Epithelial cell of proximal tubule (primary cell): ENCODE measurements around the gene MLST8. TPM values are rescaled to one million over a fixed set of nuclear protein-coding genes. Genes with fewer than 3 reads are reported as not detected.

Experiments used
- DNase-seq: peaks from one replicate; pipeline ENCODE4 v3.0.0-alpha.2; 2011; ENCODE audit warnings: low read depth
- H3K4me3 ChIP-seq: 2 replicates; pipeline ENCODE4 v1.5.1; 2011; ENCODE audit warnings: low read depth, mild to moderate bottlenecking, low read length
- CTCF ChIP-seq: conservative IDR thresholded peaks from 2 replicates; pipeline ENCODE4 v1.5.1; 2012; ENCODE audit warnings: low read depth, mild to moderate bottlenecking, low read length
- total RNA-seq: library from RNA; depleted of rRNA; stranded (reverse); fragments of >200 nt; gene quantifications from 2 replicates; pipeline ENCODE4 v1.2.3, GENCODE V29; 2015

Gene MLST8
- total RNA-seq, 1 donor from 2014 or later, result 98.2 TPM

- no peak overlapping the region for H3K4me3 ChIP-seq
- no peak for DNase-seq
- TF ChIP-seq CTCF, result no peak
Observed at GRCh38 chr16:2160915-2161551, 44.2 kb upstream of the MLST8 start.

GRCh38 chr16:2161911-2162310 lies 43.3 kb upstream of the MLST8 start:
- H3K4me3 ChIP-seq, result no peak overlapping the region
- TF ChIP-seq CTCF, result no peak
- no peak for DNase-seq

GRCh38 chr16:2162676-2163118 lies 42.6 kb upstream of the MLST8 start:
- no peak for TF ChIP-seq CTCF
- no peak for DNase-seq
- H3K4me3 ChIP-seq, result no peak overlapping the region

GRCh38 chr16:2163211-2163881 lies 41.9 kb upstream of the MLST8 start:
- H3K4me3 ChIP-seq, result no peak overlapping the region
- TF ChIP-seq CTCF, result no peak
- no peak for DNase-seq

- no peak for DNase-seq
- TF ChIP-seq CTCF, result no peak
- H3K4me3 ChIP-seq, result no peak overlapping the region
Observed at GRCh38 chr16:2165861-2166260, 39.4 kb upstream of the MLST8 start.

GRCh38 chr16:2166263-2167067 lies 38.8 kb upstream of the MLST8 start:
- no peak for DNase-seq
- H3K4me3 ChIP-seq, result no peak overlapping the region
- no peak for TF ChIP-seq CTCF
